Neural crest cell (in vitro differentiated cells): ENCODE data around the gene OR51T1. TPM values are rescaled to one million over a fixed set of nuclear protein-coding genes. Genes with fewer than 3 reads are reported as not detected.

ENCODE experiments used
- DNase-seq: peaks from one replicate; pipeline ENCODE4 v3.0.0; 2021; ENCODE audit warnings: low read depth, mixed read lengths, low spot score
- H3K27ac Mint-ChIP-seq: one replicate; pipeline ENCODE4 v1.8.0; 2021; ENCODE audit warnings: mild to moderate bottlenecking, mixed read lengths; ENCODE audit not compliant: unreplicated experiment
- H3K27me3 Mint-ChIP-seq: 2 replicates; pipeline ENCODE4 v1.8.0; 2021; ENCODE audit warnings: low read depth, mild to moderate bottlenecking, mixed read lengths
- H3K36me3 Mint-ChIP-seq: 2 replicates; pipeline ENCODE4 v1.8.0; 2021; ENCODE audit warnings: low read depth, mild to moderate bottlenecking, mixed read lengths
- H3K4me1 Mint-ChIP-seq: 2 replicates; pipeline ENCODE4 v1.8.0; 2021; ENCODE audit warnings: mixed read lengths
- H3K4me3 Mint-ChIP-seq: one replicate; pipeline ENCODE4 v1.8.0; 2021; ENCODE audit warnings: mild to moderate bottlenecking, mixed read lengths
- H3K9me3 Mint-ChIP-seq: 2 replicates; pipeline ENCODE4 v1.8.0; 2021; ENCODE audit warnings: mixed read lengths
- CTCF ChIP-seq: fragments of 200-600 bp; sonication (generic); conservative IDR thresholded peaks from 2 replicates; pipeline ENCODE4 v1.5.0; 2021; ENCODE audit warnings: antibody characterized with exemption, mild to moderate bottlenecking
- total RNA-seq: library from RNA; stranded (reverse); gene quantifications from 2 replicates; pipeline ENCODE4 v1.2.1, GENCODE V29; 2021

The OR51T1 gene
- total RNA-seq, 1 donor from 2014 or later, result not detected

- H3K4me1 Mint-ChIP-seq, result no peaks in the 10 kb centered on the region
Measured at GRCh38 chr11:4903484-4903883, 21.8 kb downstream of the OR51T1 start, which contains the start of gene OR51A7. Gene OR51A7 (plus strand): TSS chr11:4903783. CDS start chr11:4907370, 3,587 bp downstream.

GRCh38 chr11:4916581-4916980 is 34.9 kb downstream of the OR51T1 start:
- H3K27ac Mint-ChIP-seq, result no peak overlapping the region

More at GRCh38 chr11:4903484-4903883, 21.8 kb downstream of the OR51T1 start, which contains the start of gene OR51A7:
- Mint-ChIP-seq H3K27ac (no peak within 1 kb of the TSS), H3K9me3 (no peaks in the 10 kb centered on the region), H3K27me3 (peaks cover 2% of the 10 kb centered on the region), H3K36me3 (no peaks in the 10 kb centered on the region), H3K4me3 (no peak within 1 kb of the TSS)
- no peak for DNase-seq
- no peak for TF ChIP-seq CTCF

GRCh38 chr11:4919250-4919649 is 37.5 kb downstream of the OR51T1 start, which contains the start of gene OR51G2:
Gene OR51G2 (minus strand): TSS chr11:4919350. CDS start chr11:4915663, 3,687 bp downstream.
- Mint-ChIP-seq H3K4me3 (no peak within 1 kb of the TSS), H3K36me3 (no peaks in the 10 kb centered on the region), H3K27ac (no peak within 1 kb of the TSS), H3K27me3 (peaks cover 10% of the 10 kb centered on the region), H3K9me3 (no peaks in the 10 kb centered on the region), H3K4me1 (no peaks in the 10 kb centered on the region)
- no peak for TF ChIP-seq CTCF
- no peak for DNase-seq

More at GRCh38 chr11:4916581-4916980, 34.9 kb downstream of the OR51T1 start:
- Mint-ChIP-seq H3K9me3 (no peaks in the 10 kb centered on the region), H3K36me3 (no peaks in the 10 kb centered on the region), H3K4me3 (no peak overlapping the region), H3K27me3 (peaks cover 4% of the 10 kb centered on the region), H3K4me1 (no peaks in the 10 kb centered on the region)
- DNase-seq, result no peak
- TF ChIP-seq CTCF, result no peak

- Mint-ChIP-seq H3K4me3 (no peak overlapping the region), H3K36me3 (no peaks in the 10 kb centered on the region), H3K9me3 (no peaks in the 10 kb centered on the region), H3K4me1 (no peaks in the 10 kb centered on the region), H3K27me3 (peaks cover 15% of the 10 kb centered on the region), H3K27ac (no peak overlapping the region)
- no peak for TF ChIP-seq CTCF
- DNase-seq, result no peak
Measured at GRCh38 chr11:4921796-4922195, 40.1 kb downstream of the OR51T1 start.

GRCh38 chr11:4922304-4922703 is 40.6 kb downstream of the OR51T1 start:
- no peak for DNase-seq
- H3K27ac Mint-ChIP-seq, result no peak overlapping the region
- no peak overlapping the region for H3K4me3 Mint-ChIP-seq

More at GRCh38 chr11:4922304-4922703, 40.6 kb downstream of the OR51T1 start:
- Mint-ChIP-seq H3K36me3 (no peaks in the 10 kb centered on the region), H3K27me3 (peaks cover 18% of the 10 kb centered on the region), H3K4me1 (no peaks in the 10 kb centered on the region), H3K9me3 (no peaks in the 10 kb centered on the region)
- no peak for TF ChIP-seq CTCF
